Measurements from ENCODE around the gene WDR12. TPM values are rescaled to one million over a fixed set of nuclear protein-coding genes. Genes with fewer than 3 reads are reported as not detected.

WDR12 gene
- total and polyA plus RNA-seq, 9 of the 15 experiments (the other 6 are each of a cell fraction or from before 2014, with no cell fraction given) = 109 to 554 (median 174) TPM

GRCh38 chr2:202950592-202950991 lies 39.1 kb upstream of the WDR12 start (continued):
- TF ChIP-seq MCM2 (IDR thresholded peaks at IDR 0.05; ENCODE audit: low read depth) = no peak
- no peak for TF ChIP-seq THRA (IDR thresholded peaks at IDR 0.05)
- TF ChIP-seq MCM3 (IDR thresholded peaks at IDR 0.05) = no peak
- TF ChIP-seq RFX7 (CRISPR knock-in tag; IDR thresholded peaks at IDR 0.05) = no peak
- no peak for TF ChIP-seq SIRT6 (IDR thresholded peaks at IDR 0.05; ENCODE audit: low read depth, low read length)
- no peak for TF ChIP-seq YBX1 (IDR thresholded peaks at IDR 0.05)
- peak; percentile 47; the same call in 1 of the 2 replicates for TF ChIP-seq ZNF766 (CRISPR knock-in tag; conservative IDR thresholded peaks at IDR 0.05)
- TF ChIP-seq SMARCB1 (IDR thresholded peaks at IDR 0.05; ENCODE audit: insufficient read length, low read depth) = no peak
- TF ChIP-seq KLF6 (CRISPR knock-in tag; IDR thresholded peaks at IDR 0.05; ENCODE audit: borderline replicate concordance) = no peak
- no peak for TF ChIP-seq ZNF398 (CRISPR knock-in tag; IDR thresholded peaks at IDR 0.05)
- TF ChIP-seq HDAC1 (IDR thresholded peaks at IDR 0.05) = no peak
- no peak for TF ChIP-seq MTA3 (IDR thresholded peaks at IDR 0.05; ENCODE audit: borderline replicate concordance)
- no peak for TF ChIP-seq SIN3B (IDR thresholded peaks at IDR 0.05; ENCODE audit: low read depth)
- TF ChIP-seq SOX6 (IDR thresholded peaks at IDR 0.05) = peak; percentile 85
- TF ChIP-seq ZNF354B (CRISPR knock-in tag; IDR thresholded peaks at IDR 0.05) = no peak
- no peak for TF ChIP-seq TAF7 (tag; IDR thresholded peaks at IDR 0.05)
- no peak for TF ChIP-seq STAG1 (CRISPR knock-in tag; IDR thresholded peaks at IDR 0.05; ENCODE audit: borderline replicate concordance)
- no peak for TF ChIP-seq ZHX1 (conservative IDR thresholded peaks at IDR 0.05; ENCODE audit: low read length)
- no peak for TF ChIP-seq BRF2 (IDR thresholded peaks at IDR 0.05; ENCODE audit: borderline replicate concordance, insufficient read depth, insufficient read length)
- no peak for TF ChIP-seq SMAD1 (IDR thresholded peaks at IDR 0.05; ENCODE audit: low read depth, low read length, partially characterized antibody)
- no peak for TF ChIP-seq IRF1 (CRISPR knock-in tag; IDR thresholded peaks at IDR 0.05; ENCODE audit: borderline replicate concordance)
- no peak for TF ChIP-seq BACH1 (tag; IDR thresholded peaks at IDR 0.05)
- no peak for TF ChIP-seq CHD4 (IDR thresholded peaks at IDR 0.05; ENCODE audit: insufficient read depth, insufficient replicate concordance, low read depth, low read length, poor library complexity, severe bottlenecking)
- TF ChIP-seq ZSCAN29 (IDR thresholded peaks at IDR 0.05) = no peak

All from K562 (cell line).